Right cardiac atrium (tissue), 5 donors: ENCODE measurements around the gene ZDHHC3. TPM values are rescaled to one million over a fixed set of nuclear protein-coding genes. Genes with fewer than 3 reads are reported as not detected.
"Not testable (repeated sequence)": the region's sequence is repeated elsewhere in the genome, so short reads cannot be mapped to it uniquely, and the experiment has no call there.

Source experiments
- ATAC-seq, 2 donors: fragments of 200-7000 bp; cut with Tn5 transposase; one replicate each; pipeline versions ENCODE4 v1.8.0 to v1.9.1; 2020; ENCODE audit warnings: moderate library complexity in 2 of 2, mild to moderate bottlenecking in 1 of 2
- DNase-seq, 3 donors: peaks; one replicate each; pipeline ENCODE4 v3.0.0-alpha.2; 2020
- H3K27ac ChIP-seq: one replicate; pipeline ENCODE4 v1.5.1; 2013; ENCODE audit warnings: mild to moderate bottlenecking, low read length, control low read depth, moderate library complexity
- H3K27me3 ChIP-seq: one replicate; pipeline ENCODE4 v1.6.1; 2013; ENCODE audit not compliant: control insufficient read depth, insufficient read depth
- H3K4me1 ChIP-seq: one replicate; pipeline ENCODE4 v1.6.1; 2013; ENCODE audit warnings: low read length; ENCODE audit not compliant: control insufficient read depth, insufficient read depth
- H3K4me3 ChIP-seq: one replicate; pipeline ENCODE4 v1.5.1; 2013; ENCODE audit warnings: low read length, control low read depth
- H3K9me3 ChIP-seq: one replicate; pipeline ENCODE4 v1.6.1; 2013; ENCODE audit warnings: low read length; ENCODE audit not compliant: control insufficient read depth
- WGBS: extraction: QIAGEN DNeasy Blood & Tissue Kit; methylation state at CpG from one replicate; pipeline ENCODE4 v1.1.7; 2013; 5-methylcytosine and 5-hydroxymethylcytosine counted together
- intact Hi-C, 4 donors: fragments of 100-400 bp; cut with DNase I; formaldehyde crosslinking; loops; one replicate each; pipeline versions ENCODE4 v1.11.0 to v1.14.0; 2022 to 2023
- polyA plus RNA-seq: library from polyadenylated mRNA; stranded (reverse); fragments of 200-250 nt; gene quantifications from one replicate; pipeline ENCODE4 v1.2.3, GENCODE V29; 2013
- total RNA-seq, 4 donors: library from RNA; stranded (reverse); fragmentation: NEBNext Ultra II Directional; extraction: Animal tissue kit (Norgen Biotek cat#: 25700); gene quantifications; one replicate each; pipeline ENCODE4 v1.2.1, GENCODE V29; 2021
- donor health status: healthy with polysubstance abuse.
- donor health status: DM: no; HTN: yes; CAD: no.
- donor health status: DM: no; HTN: no; CAD: no.
- donor health status: DM: no; HTN: yes; CAD: no; lungs with severe emphysema.
- donor health status: DM: yes; HTN: yes; CAD: no.

Gene ZDHHC3
- total and polyA plus RNA-seq, 5 donors = 23.9 to 57.6 (median 40.6) TPM

GRCh38 chr3:44949770-44950169, 26.2 kb downstream of the ZDHHC3 start:
- intact Hi-C loops, DNase-seq, ATAC-seq, H3K9me3 ChIP-seq, H3K27me3 ChIP-seq, H3K4me1 ChIP-seq, H3K27ac ChIP-seq, H3K4me3 ChIP-seq: not testable (repeated sequence)
- 98% methylated on average over 4 of the region's 4 CpGs for WGBS

GRCh38 chr3:44948239-44948638, 27.7 kb downstream of the ZDHHC3 start:
- Histone ChIP-seq H3K4me1 (no peaks in the 10 kb centered on the region), H3K27me3 (no peaks in the 10 kb centered on the region), H3K27ac (no peak overlapping the region), H3K9me3 (no peaks in the 10 kb centered on the region), H3K4me3 (no peak overlapping the region)
- DNase-seq (no peak), ATAC-seq (no peak)
- WGBS = 98% methylated on average over 3 of the region's 3 CpGs
- intact Hi-C loops = no loop called here

DNA sequence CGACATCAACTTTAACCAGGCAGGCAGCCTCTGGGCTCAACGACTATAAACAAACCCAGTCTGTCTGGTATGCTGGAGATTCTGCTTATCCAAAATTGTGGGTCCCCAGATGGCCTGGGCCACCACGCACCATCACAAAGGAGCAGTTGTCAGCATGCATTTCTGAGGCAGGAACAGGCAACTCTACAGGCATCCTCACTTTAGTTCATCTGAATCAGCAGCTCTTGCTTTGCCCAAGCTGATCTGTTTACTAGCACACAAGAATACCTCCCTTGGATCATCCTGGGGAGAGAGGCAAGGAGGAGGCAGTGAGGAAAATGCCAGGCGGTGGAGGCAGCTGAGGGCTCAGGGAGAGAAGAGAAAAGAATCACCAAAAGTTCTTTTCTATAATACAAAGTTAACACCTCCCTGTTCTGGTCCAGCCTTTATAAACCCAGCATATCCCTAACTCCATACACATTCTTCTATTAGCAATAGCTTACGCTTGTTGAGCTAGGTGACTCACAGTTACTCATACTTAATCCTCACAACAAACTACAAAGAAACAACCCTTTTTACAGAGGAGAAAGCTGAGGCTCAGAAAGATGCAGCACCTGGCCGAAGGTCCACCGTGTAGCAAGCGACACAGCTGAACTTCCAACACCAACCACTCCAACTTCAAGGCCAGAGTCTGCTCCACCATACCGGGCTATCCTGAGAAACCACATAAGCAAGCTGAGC, 33.6 kb downstream of the ZDHHC3 start:
- WGBS = 98% methylated on average over 9 of the region's 9 CpGs

GRCh38 chr3:44939581-44940036, 36.4 kb downstream of the ZDHHC3 start:
- intact Hi-C loops = no loop called here
- DNase-seq (peak in 1 of 3 donors; percentile 22), ATAC-seq (peak; percentile 72 to 77)
- Histone ChIP-seq H3K4me3 (no peak overlapping the region), H3K9me3 (no peaks in the 10 kb centered on the region), H3K27me3 (no peaks in the 10 kb centered on the region), H3K27ac (no peak overlapping the region), H3K4me1 (peaks cover 8% of the 10 kb centered on the region)
- 41% methylated on average over 6 of the region's 6 CpGs for WGBS

More for the DNA sequence above, 33.6 kb downstream of the ZDHHC3 start:
- DNase-seq (no peak), ATAC-seq (no peak)
- intact Hi-C loops = no loop called here
- H3K4me1 ChIP-seq = peaks cover 8% of the 10 kb centered on the region
- no peaks in the 10 kb centered on the region for H3K27me3 ChIP-seq
- H3K9me3 ChIP-seq = no peaks in the 10 kb centered on the region
- H3K4me3 ChIP-seq = no peak overlapping the region
- no peak overlapping the region for H3K27ac ChIP-seq

GRCh38 chr3:44932986-44933944, 42.7 kb downstream of the ZDHHC3 start:
- no peak overlapping the region for H3K27ac ChIP-seq
- WGBS = 88% methylated on average over 14 of the region's 14 CpGs
- intact Hi-C loops = no loop called here
- no peak overlapping the region for H3K4me3 ChIP-seq
- peaks cover 3% of the 10 kb centered on the region for H3K4me1 ChIP-seq
- ATAC-seq (no peak), DNase-seq (no peak)
- no peaks in the 10 kb centered on the region for H3K27me3 ChIP-seq
- H3K9me3 ChIP-seq = no peaks in the 10 kb centered on the region

- no peaks in the 10 kb centered on the region for H3K27me3 ChIP-seq
- intact Hi-C loops = no loop called here
- ATAC-seq = no peak
These were observed 43.7 kb downstream of the ZDHHC3 start for GRCh38 chr3:44932271-44932670.

GRCh38 chr3:44931791-44932190, 44.2 kb downstream of the ZDHHC3 start:
- DNase-seq (no peak), ATAC-seq (no peak)
- WGBS = 85% methylated on average over 2 of the region's 2 CpGs
- H3K4me1 ChIP-seq = peaks cover 3% of the 10 kb centered on the region
- no peak overlapping the region for H3K4me3 ChIP-seq
- H3K27me3 ChIP-seq = no peaks in the 10 kb centered on the region
- intact Hi-C loops = no loop called here
- no peak overlapping the region for H3K27ac ChIP-seq
- H3K9me3 ChIP-seq = no peaks in the 10 kb centered on the region

More at GRCh38 chr3:44932271-44932670, 43.7 kb downstream of the ZDHHC3 start:
- peaks cover 3% of the 10 kb centered on the region for H3K4me1 ChIP-seq
- no peak overlapping the region for H3K4me3 ChIP-seq
- H3K27ac ChIP-seq = no peak overlapping the region
- no peaks in the 10 kb centered on the region for H3K9me3 ChIP-seq
- 61% methylated on average over 2 of the region's 2 CpGs for WGBS
- DNase-seq = no peak

DNA sequence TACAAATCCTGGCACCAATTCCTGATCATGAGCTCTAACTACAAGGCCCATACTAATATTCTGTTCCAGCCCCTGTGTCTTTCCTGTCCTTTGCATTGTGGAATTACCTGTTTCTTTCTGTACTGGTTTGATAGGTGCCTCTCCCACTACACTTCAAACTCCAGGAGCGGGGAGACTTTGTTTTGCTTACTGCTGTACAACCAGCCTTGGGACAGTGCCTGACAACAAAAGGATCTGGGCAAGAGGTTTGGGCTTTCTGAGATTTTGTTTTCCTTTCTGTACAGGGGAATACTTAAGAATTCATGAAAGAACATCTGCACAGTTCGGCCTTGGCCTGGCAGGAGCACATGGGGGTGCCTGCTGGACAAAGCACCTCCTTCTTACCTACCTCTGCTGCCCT, 45.1 kb downstream of the ZDHHC3 start:
- DNase-seq (no peak), ATAC-seq (no peak)
- WGBS = 96% methylated on average over 2 of the region's 2 CpGs
- Histone ChIP-seq H3K9me3 (no peaks in the 10 kb centered on the region), H3K4me3 (no peak overlapping the region), H3K4me1 (peaks cover 3% of the 10 kb centered on the region), H3K27ac (no peak overlapping the region), H3K27me3 (no peaks in the 10 kb centered on the region)
- intact Hi-C loops = no loop called here

GRCh38 chr3:44929782-44930181, 46.2 kb downstream of the ZDHHC3 start:
- DNase-seq (no peak), ATAC-seq (peak in 1 of 2 donors; percentile 11)
- intact Hi-C loops = no loop called here
- Histone ChIP-seq H3K27ac (no peak overlapping the region), H3K4me1 (peaks cover 3% of the 10 kb centered on the region), H3K27me3 (no peaks in the 10 kb centered on the region), H3K9me3 (no peaks in the 10 kb centered on the region), H3K4me3 (no peak overlapping the region)
- WGBS = 94% methylated on average over 5 of the region's 5 CpGs

GRCh38 chr3:44927371-44927770, 48.6 kb downstream of the ZDHHC3 start:
- ATAC-seq (no peak), DNase-seq (no peak)
- WGBS = 95% methylated on average over 7 of the region's 7 CpGs
- H3K27ac ChIP-seq = no peak overlapping the region
- H3K4me3 ChIP-seq = no peak overlapping the region
- intact Hi-C loops = no loop called here
- no peaks in the 10 kb centered on the region for H3K27me3 ChIP-seq
- no peaks in the 10 kb centered on the region for H3K4me1 ChIP-seq
- no peaks in the 10 kb centered on the region for H3K9me3 ChIP-seq

DNA sequence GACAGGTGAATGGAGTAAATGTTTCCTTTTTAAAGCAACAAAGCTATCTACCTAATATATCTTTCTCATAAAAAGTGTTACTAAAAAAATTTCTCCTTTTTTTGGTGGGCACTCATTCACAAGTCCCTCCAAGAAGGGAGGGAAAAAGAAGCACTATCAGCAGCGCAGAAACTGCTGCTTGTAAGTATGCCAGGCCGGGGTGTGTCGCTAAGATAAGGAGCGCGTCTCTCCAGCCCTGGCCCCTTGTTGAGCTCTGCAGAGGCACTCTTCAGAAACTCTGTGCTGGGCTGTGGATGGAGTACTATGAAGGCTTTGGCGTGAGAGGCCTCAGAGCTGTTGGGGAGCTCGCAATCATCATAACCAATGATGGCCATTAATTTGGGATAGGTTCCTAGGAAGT, 49.1 kb downstream of the ZDHHC3 start:
- no peaks in the 10 kb centered on the region for H3K27me3 ChIP-seq
- intact Hi-C loops = no loop called here
- no peak for DNase-seq
- no peak overlapping the region for H3K27ac ChIP-seq
- H3K4me1 ChIP-seq = no peaks in the 10 kb centered on the region
- ATAC-seq = no peak
- H3K4me3 ChIP-seq = no peak overlapping the region
- no peaks in the 10 kb centered on the region for H3K9me3 ChIP-seq
- WGBS = 71% methylated on average over 7 of the region's 7 CpGs
